Peyer's patch (tissue), 4 donors: Measurements from ENCODE around the gene GAS7. TPM values are rescaled to one million over a fixed set of nuclear protein-coding genes. Genes with fewer than 3 reads are reported as not detected.

Source experiments
- DNase-seq, 3 donors: peaks; one replicate each; pipeline ENCODE4 v3.0.0-alpha.2; 2017 to 2019
- H3K27ac ChIP-seq, 4 donors: fragments of 200-600 bp; sonication (generic); one replicate each; pipeline ENCODE4 v1.5.1; 2016 to 2019
- H3K27me3 ChIP-seq, 2 donors: fragments of 200-600 bp; sonication (generic); one replicate each; pipeline ENCODE4 v1.5.1; 2019
- H3K36me3 ChIP-seq, 3 donors: fragments of 200-600 bp; sonication (generic); one replicate each; pipeline ENCODE4 v1.5.1; 2016 to 2019
- H3K4me1 ChIP-seq, 4 donors: fragments of 200-600 bp; sonication (generic); one replicate each; pipeline ENCODE4 v1.5.1; 2016 to 2019
- H3K4me3 ChIP-seq, 4 donors: fragments of 200-600 bp; sonication (generic); 1 replicate in 3 of 4; 2 replicates in 1 of 4; pipeline ENCODE4 v1.5.1; 2016 to 2019; ENCODE audit warnings: mild to moderate bottlenecking in 1 of 4
- H3K9me3 ChIP-seq, 4 donors: fragments of 200-600 bp; sonication (generic); one replicate each; pipeline ENCODE4 v1.5.1; 2016 to 2019; ENCODE audit warnings: mild to moderate bottlenecking in 1 of 4
- CTCF ChIP-seq, 6 experiments: fragments of 450-650 bp in 4 of 6; fragments of 200-600 bp in 2 of 6; sonication (generic) in 1 of 6; IDR thresholded peaks; one replicate each; pipeline ENCODE4 v1.5.1; 2017 to 2019; ENCODE audit warnings: antibody characterized with exemption in 6 of 6, mild to moderate bottlenecking in 3 of 6, moderate library complexity in 1 of 6
- POLR2A ChIP-seq, 2 donors: fragments of 450-650 bp; IDR thresholded peaks; one replicate each; pipeline ENCODE4 v1.5.1; 2017; ENCODE audit warnings: antibody characterized with exemption in 2 of 2, mild to moderate bottlenecking in 2 of 2, moderate library complexity in 2 of 2
- total RNA-seq, 4 donors: library from RNA; depleted of rRNA; stranded (reverse); fragments of >200 nt; gene quantifications; one replicate each; pipeline ENCODE4 v1.1.0, GENCODE V29; 2016

GAS7 gene
- total RNA-seq, 4 donors from 2014 or later, result 6.8 to 104 (median 27.6) TPM

GRCh38 chr17:10042589-10043244, 155.7 kb downstream of the GAS7 start:
- Histone ChIP-seq H3K4me1 (no peaks in the 10 kb centered on the region), H3K36me3 (no peaks in the 10 kb centered on the region), H3K9me3 (no peaks in the 10 kb centered on the region), H3K4me3 (no peak overlapping the region), H3K27me3 (no peaks in the 10 kb centered on the region), H3K27ac (no peak overlapping the region)
- DNase-seq, result no peak
- TF ChIP-seq POLR2A (IDR thresholded peaks at IDR 0.05) (no peak), CTCF (IDR thresholded peaks at IDR 0.05) (no peak)

- no peak for DNase-seq
- no peak for TF ChIP-seq POLR2A (IDR thresholded peaks at IDR 0.05)
- no peak for TF ChIP-seq CTCF (IDR thresholded peaks at IDR 0.05)
- H3K4me3 ChIP-seq, result no peak overlapping the region
- no peak overlapping the region for H3K27ac ChIP-seq
- H3K36me3 ChIP-seq, result no peaks in the 10 kb centered on the region
- no peaks in the 10 kb centered on the region for H3K27me3 ChIP-seq
- no peaks in the 10 kb centered on the region for H3K9me3 ChIP-seq
- H3K4me1 ChIP-seq, result no peaks in the 10 kb centered on the region
Measured at GRCh38 chr17:10041916-10042588, 156.4 kb downstream of the GAS7 start.

- Histone ChIP-seq H3K4me1 (no peaks in the 10 kb centered on the region), H3K9me3 (no peaks in the 10 kb centered on the region), H3K27ac (no peak overlapping the region), H3K4me3 (no peak overlapping the region), H3K27me3 (no peaks in the 10 kb centered on the region), H3K36me3 (no peaks in the 10 kb centered on the region)
- DNase-seq, result no peak
- TF ChIP-seq CTCF (IDR thresholded peaks at IDR 0.05), result no peak
Measured at GRCh38 chr17:10041287-10041612, 157.2 kb downstream of the GAS7 start.

- Histone ChIP-seq H3K27me3 (no peaks in the 10 kb centered on the region), H3K4me1 (no peaks in the 10 kb centered on the region), H3K27ac (peak overlapping the region in 3 of 4 donors; percentile 54 to 72 (median 65)), H3K4me3 (no peak overlapping the region), H3K9me3 (no peaks in the 10 kb centered on the region), H3K36me3 (no peaks in the 10 kb centered on the region)
- DNase-seq, result no peak
- TF ChIP-seq POLR2A (IDR thresholded peaks at IDR 0.05) (no peak), CTCF (IDR thresholded peaks at IDR 0.05) (no peak)
Measured at GRCh38 chr17:10036511-10037061, 161.8 kb downstream of the GAS7 start.

- Histone ChIP-seq H3K36me3 (no peaks in the 10 kb centered on the region), H3K4me3 (no peak overlapping the region), H3K4me1 (peaks cover 0 to 5% (median 0%) of the 10 kb centered on the region in 4 donors), H3K27ac (peak overlapping the region in 3 of 4 donors; percentile 54 to 72 (median 65)), H3K9me3 (no peaks in the 10 kb centered on the region), H3K27me3 (no peaks in the 10 kb centered on the region)
- DNase-seq, result no peak
- TF ChIP-seq CTCF (IDR thresholded peaks at IDR 0.05), result no peak
- TF ChIP-seq POLR2A (IDR thresholded peaks at IDR 0.05), result no peak
Measured at GRCh38 chr17:10035885-10036284, 162.5 kb downstream of the GAS7 start.
